ENCODE measurements around the gene ANO3. TPM values are rescaled to one million over a fixed set of nuclear protein-coding genes. Genes with fewer than 3 reads are reported as not detected.

The ANO3 gene
- total and polyA plus RNA-seq, 2 of the 4 experiments (the other 2 are of a cell fraction): 0.02 to 0.18 TPM

DNA sequence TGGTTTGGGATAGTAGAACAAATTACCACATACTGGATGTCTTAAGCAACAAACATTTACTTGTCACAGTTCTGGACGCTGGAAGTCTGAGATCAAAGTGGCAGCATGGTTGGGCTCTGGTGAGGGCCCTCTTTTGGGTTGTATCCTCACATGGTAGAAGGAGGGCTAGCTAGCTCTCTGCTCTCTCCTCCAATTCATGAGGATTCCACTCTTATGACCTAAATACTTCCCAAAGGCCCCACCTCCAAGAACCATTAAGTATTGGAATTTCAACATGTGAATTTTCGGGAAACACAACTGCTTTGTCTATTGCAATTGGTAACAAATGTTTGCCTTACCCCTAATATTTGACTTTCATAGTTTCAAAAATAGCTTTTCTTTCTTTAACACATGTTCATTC lies 187.5 kb downstream of the ANO3 start:
- H3K27me3 ChIP-seq (ENCODE audit: control insufficient read depth, insufficient read depth, low read length): no peaks in the 10 kb centered on the region
- H3K14ac ChIP-seq (replicated peaks; ENCODE audit: low read depth, low read length): no peak overlapping the region
- no TSS peak for BruUV-seq (replicated peaks)
- no peak overlapping the region for H2AK9ac ChIP-seq (replicated peaks; ENCODE audit: low read depth, low read length, poor library complexity)
- H3K36me3 ChIP-seq (ENCODE audit: control insufficient read depth, insufficient read depth, low read length): no peaks in the 10 kb centered on the region
- intact Hi-C loops (cut with micrococcal nuclease) (no loop called here), dilution Hi-C loops (cut with HindIII; ENCODE audit: low sequenced_read_pairs, unreplicated experiment) (no loop called here), in situ Hi-C loops (cut with MboI; ENCODE audit: low sequenced_read_pairs) (no loop called here)
- no peak overlapping the region for H3K4me2 ChIP-seq (ENCODE audit: low read depth, low read length)
- no peak for TF ChIP-seq MAFK (IDR thresholded peaks at IDR 0.05; ENCODE audit: low read depth, low read length)
- no peak for TF ChIP-seq RCOR1 (IDR thresholded peaks at IDR 0.05; ENCODE audit: insufficient replicate concordance, low read length)
- no peak for TF ChIP-seq NFE2L2 (IDR thresholded peaks at IDR 0.05; ENCODE audit: low read depth, low read length)
- TF ChIP-seq, protein P1, sequence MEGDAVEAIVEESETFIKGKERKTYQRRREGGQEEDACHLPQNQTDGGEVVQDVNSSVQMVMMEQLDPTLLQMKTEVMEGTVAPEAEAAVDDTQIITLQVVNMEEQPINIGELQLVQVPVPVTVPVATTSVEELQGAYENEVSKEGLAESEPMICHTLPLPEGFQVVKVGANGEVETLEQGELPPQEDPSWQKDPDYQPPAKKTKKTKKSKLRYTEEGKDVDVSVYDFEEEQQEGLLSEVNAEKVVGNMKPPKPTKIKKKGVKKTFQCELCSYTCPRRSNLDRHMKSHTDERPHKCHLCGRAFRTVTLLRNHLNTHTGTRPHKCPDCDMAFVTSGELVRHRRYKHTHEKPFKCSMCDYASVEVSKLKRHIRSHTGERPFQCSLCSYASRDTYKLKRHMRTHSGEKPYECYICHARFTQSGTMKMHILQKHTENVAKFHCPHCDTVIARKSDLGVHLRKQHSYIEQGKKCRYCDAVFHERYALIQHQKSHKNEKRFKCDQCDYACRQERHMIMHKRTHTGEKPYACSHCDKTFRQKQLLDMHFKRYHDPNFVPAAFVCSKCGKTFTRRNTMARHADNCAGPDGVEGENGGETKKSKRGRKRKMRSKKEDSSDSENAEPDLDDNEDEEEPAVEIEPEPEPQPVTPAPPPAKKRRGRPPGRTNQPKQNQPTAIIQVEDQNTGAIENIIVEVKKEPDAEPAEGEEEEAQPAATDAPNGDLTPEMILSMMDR (conservative IDR thresholded peaks at IDR 0.05; ENCODE audit: low read depth, low read length): no peak
- TF ChIP-seq BHLHE40 (IDR thresholded peaks at IDR 0.05; ENCODE audit: low read depth, low read length): no peak
- TF ChIP-seq MXI1 (IDR thresholded peaks at IDR 0.05; ENCODE audit: borderline replicate concordance, low read depth, low read length): no peak
- TF ChIP-seq RAD21 (IDR thresholded peaks at IDR 0.05; ENCODE audit: low read length): no peak
- TF ChIP-seq CEBPB (IDR thresholded peaks at IDR 0.05; ENCODE audit: low read depth, low read length): no peak
- no peak for TF ChIP-seq RFX5 (IDR thresholded peaks at IDR 0.05; ENCODE audit: low read depth, low read length)
- TF ChIP-seq MAZ (IDR thresholded peaks at IDR 0.05; ENCODE audit: borderline replicate concordance, low read depth, low read length): no peak
- no peak for TF ChIP-seq CHD1 (IDR thresholded peaks at IDR 0.05; ENCODE audit: low read depth, low read length)
- TF ChIP-seq, protein P2, sequence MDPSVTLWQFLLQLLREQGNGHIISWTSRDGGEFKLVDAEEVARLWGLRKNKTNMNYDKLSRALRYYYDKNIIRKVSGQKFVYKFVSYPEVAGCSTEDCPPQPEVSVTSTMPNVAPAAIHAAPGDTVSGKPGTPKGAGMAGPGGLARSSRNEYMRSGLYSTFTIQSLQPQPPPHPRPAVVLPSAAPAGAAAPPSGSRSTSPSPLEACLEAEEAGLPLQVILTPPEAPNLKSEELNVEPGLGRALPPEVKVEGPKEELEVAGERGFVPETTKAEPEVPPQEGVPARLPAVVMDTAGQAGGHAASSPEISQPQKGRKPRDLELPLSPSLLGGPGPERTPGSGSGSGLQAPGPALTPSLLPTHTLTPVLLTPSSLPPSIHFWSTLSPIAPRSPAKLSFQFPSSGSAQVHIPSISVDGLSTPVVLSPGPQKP (IDR thresholded peaks at IDR 0.05; ENCODE audit: borderline replicate concordance, low read depth, low read length): no peak
- no peak for TF ChIP-seq FOS (IDR thresholded peaks at IDR 0.05; ENCODE audit: low read depth, low read length)
- TF ChIP-seq, protein P3, sequence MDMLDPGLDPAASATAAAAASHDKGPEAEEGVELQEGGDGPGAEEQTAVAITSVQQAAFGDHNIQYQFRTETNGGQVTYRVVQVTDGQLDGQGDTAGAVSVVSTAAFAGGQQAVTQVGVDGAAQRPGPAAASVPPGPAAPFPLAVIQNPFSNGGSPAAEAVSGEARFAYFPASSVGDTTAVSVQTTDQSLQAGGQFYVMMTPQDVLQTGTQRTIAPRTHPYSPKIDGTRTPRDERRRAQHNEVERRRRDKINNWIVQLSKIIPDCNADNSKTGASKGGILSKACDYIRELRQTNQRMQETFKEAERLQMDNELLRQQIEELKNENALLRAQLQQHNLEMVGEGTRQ (IDR thresholded peaks at IDR 0.05; ENCODE audit: low read depth, low read length): no peak
- H2AK5ac ChIP-seq (ENCODE audit: low read depth, low read length): no peak overlapping the region
- no peak for ATAC-seq (ENCODE audit: low read depth)
- H3K79me1 ChIP-seq (ENCODE audit: low read depth in 1 of 2, low read length in 2 of 2): no peaks in the 10 kb centered on the region
- no peak overlapping the region for H2AFZ ChIP-seq (replicated peaks; ENCODE audit: low read length, poor library complexity)
- H2BK20ac ChIP-seq (ENCODE audit: low read depth, low read length): no peak overlapping the region
- H3K56ac ChIP-seq (ENCODE audit: extremely low read depth, insufficient read depth, low read length): no peak overlapping the region
- H3K9ac ChIP-seq (ENCODE audit: low read depth, low read length): no peak overlapping the region
- H2BK15ac ChIP-seq (ENCODE audit: low read depth, low read length): no peak overlapping the region
- no peak overlapping the region for H4K5ac ChIP-seq (ENCODE audit: low read depth, low read length)
- H3K4me1 ChIP-seq (ENCODE audit: control insufficient read depth, insufficient read depth, low read length): no peaks in the 10 kb centered on the region
- H3K4ac ChIP-seq (ENCODE audit: low read depth, low read length): no peak overlapping the region
- no CpG with 5 or more reads among the region's 2 CpGs for WGBS, 2 experiments (ENCODE audit: extremely low coverage in 2 of 2, insufficient read length in 1 of 2)
- H3K18ac ChIP-seq (ENCODE audit: low read depth, low read length): no peak overlapping the region
- H2BK120ac ChIP-seq (ENCODE audit: low read depth, low read length): no peak overlapping the region
- H3K9me3 ChIP-seq (ENCODE audit: control insufficient read depth, insufficient read depth, low read length): no peaks in the 10 kb centered on the region
- no peaks in the 10 kb centered on the region for H3K9me1 ChIP-seq (ENCODE audit: insufficient read depth, low read length)
- H3K23ac ChIP-seq (ENCODE audit: low read depth, low read length): no peak overlapping the region
- H4K8ac ChIP-seq (ENCODE audit: low read depth in 2 of 2, low read length in 2 of 2): no peak overlapping the region
- ChIA-PET POLR2A (ENCODE audit: unreplicated experiment) (no interaction called here), CTCF (no interaction called here)
- no peak overlapping the region for H3K27ac ChIP-seq (ENCODE audit: insufficient read depth, low read length)
- no peak for DNase-seq
- H2BK5ac ChIP-seq (ENCODE audit: low read depth, low read length, poor library complexity, severe bottlenecking): no peak overlapping the region
- no peaks in the 10 kb centered on the region for H4K20me1 ChIP-seq (ENCODE audit: insufficient read depth, low read length)
- H4K91ac ChIP-seq (ENCODE audit: insufficient read depth, low read depth, low read length): no peak overlapping the region
- no peak overlapping the region for H3K4me3 ChIP-seq (ENCODE audit: insufficient read depth, low read depth, low read length)
